ENCODE results near the gene KCP. TPM values are rescaled to one million over a fixed set of nuclear protein-coding genes. Genes with fewer than 3 reads are reported as not detected.

Gene KCP
- polyA plus RNA-seq, 1 of the 3 experiments (the other 2 are of a cell fraction): not detected

DNA sequence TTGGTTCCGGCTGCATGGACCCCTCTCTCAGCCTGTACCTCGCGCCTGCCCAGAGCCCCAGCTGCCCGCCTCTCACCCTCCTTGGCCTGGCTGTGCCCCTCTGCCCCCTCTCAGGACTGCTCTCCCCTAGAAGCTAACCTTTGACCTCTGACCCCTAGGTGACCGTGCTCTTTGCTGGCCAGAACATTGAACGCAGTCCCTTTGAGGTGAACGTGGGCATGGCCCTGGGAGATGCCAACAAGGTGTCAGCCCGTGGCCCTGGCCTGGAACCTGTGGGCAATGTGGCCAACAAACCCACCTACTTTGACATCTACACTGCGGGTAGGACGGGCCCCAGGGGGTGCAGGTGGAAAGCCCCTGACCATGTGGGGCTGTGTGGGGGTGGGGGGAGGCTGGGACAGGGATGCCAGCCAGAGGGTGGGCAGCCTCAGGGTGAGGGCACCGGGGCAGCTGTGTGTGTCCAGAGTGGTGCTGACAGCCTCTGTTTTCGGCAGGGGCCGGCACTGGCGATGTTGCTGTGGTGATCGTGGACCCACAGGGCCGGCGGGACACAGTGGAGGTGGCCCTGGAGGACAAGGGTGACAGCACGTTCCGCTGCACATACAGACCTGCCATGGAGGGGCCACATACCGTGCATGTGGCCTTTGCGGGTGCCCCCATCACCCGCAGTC, 72.3 kb downstream of the KCP start:
- ChIA-PET POLR2A (no interaction called here), CTCF (interaction anchor here (1.8 kb wide), 1 partner anchor 45 kb away, joined by 6 read pairs; no protein-coding TSS in a partner anchor)
- H3K4me2 ChIP-seq: no peak overlapping the region
- H3K9me3 ChIP-seq: no peaks in the 10 kb centered on the region
- peaks cover 4 to 11% of the 10 kb centered on the region in 2 experiments; a peak in 3 of 4 replicates for H3K4me1 ChIP-seq (ENCODE audit: control insufficient read depth in 1 of 2, insufficient read depth in 2 of 2, low read depth in 1 of 2, low read length in 1 of 2)
- peaks cover 11% of the 10 kb centered on the region for H3F3A ChIP-seq (replicated peaks; ENCODE audit: insufficient read depth)
- no peak for TF ChIP-seq SMC3 (IDR thresholded peaks at IDR 0.05; ENCODE audit: low read depth, low read length)
- TF ChIP-seq, protein P1, sequence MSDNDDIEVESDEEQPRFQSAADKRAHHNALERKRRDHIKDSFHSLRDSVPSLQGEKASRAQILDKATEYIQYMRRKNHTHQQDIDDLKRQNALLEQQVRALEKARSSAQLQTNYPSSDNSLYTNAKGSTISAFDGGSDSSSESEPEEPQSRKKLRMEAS (IDR thresholded peaks at IDR 0.05; ENCODE audit: low read depth): no peak
- no peak for TF ChIP-seq RAD21 (IDR thresholded peaks at IDR 0.05; ENCODE audit: low read length)
- no peak for TF ChIP-seq POLR2AphosphoS5 (IDR thresholded peaks at IDR 0.05; ENCODE audit: low read depth, low read length)
- TF ChIP-seq RXRA (IDR thresholded peaks at IDR 0.05; ENCODE audit: borderline replicate concordance, low read depth): no peak
- TF ChIP-seq, protein P2, sequence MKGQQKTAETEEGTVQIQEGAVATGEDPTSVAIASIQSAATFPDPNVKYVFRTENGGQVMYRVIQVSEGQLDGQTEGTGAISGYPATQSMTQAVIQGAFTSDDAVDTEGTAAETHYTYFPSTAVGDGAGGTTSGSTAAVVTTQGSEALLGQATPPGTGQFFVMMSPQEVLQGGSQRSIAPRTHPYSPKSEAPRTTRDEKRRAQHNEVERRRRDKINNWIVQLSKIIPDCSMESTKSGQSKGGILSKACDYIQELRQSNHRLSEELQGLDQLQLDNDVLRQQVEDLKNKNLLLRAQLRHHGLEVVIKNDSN (IDR thresholded peaks at IDR 0.05; ENCODE audit: borderline replicate concordance, low read depth): no peak
- TF ChIP-seq, protein P3, sequence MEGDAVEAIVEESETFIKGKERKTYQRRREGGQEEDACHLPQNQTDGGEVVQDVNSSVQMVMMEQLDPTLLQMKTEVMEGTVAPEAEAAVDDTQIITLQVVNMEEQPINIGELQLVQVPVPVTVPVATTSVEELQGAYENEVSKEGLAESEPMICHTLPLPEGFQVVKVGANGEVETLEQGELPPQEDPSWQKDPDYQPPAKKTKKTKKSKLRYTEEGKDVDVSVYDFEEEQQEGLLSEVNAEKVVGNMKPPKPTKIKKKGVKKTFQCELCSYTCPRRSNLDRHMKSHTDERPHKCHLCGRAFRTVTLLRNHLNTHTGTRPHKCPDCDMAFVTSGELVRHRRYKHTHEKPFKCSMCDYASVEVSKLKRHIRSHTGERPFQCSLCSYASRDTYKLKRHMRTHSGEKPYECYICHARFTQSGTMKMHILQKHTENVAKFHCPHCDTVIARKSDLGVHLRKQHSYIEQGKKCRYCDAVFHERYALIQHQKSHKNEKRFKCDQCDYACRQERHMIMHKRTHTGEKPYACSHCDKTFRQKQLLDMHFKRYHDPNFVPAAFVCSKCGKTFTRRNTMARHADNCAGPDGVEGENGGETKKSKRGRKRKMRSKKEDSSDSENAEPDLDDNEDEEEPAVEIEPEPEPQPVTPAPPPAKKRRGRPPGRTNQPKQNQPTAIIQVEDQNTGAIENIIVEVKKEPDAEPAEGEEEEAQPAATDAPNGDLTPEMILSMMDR (IDR thresholded peaks at IDR 0.05): no peak
- TF ChIP-seq RCOR1 (IDR thresholded peaks at IDR 0.05; ENCODE audit: low read length): no peak
- TF ChIP-seq EZH2phosphoT487 (IDR thresholded peaks at IDR 0.05; ENCODE audit: borderline replicate concordance, low read depth): no peak
- TF ChIP-seq, protein P4, sequence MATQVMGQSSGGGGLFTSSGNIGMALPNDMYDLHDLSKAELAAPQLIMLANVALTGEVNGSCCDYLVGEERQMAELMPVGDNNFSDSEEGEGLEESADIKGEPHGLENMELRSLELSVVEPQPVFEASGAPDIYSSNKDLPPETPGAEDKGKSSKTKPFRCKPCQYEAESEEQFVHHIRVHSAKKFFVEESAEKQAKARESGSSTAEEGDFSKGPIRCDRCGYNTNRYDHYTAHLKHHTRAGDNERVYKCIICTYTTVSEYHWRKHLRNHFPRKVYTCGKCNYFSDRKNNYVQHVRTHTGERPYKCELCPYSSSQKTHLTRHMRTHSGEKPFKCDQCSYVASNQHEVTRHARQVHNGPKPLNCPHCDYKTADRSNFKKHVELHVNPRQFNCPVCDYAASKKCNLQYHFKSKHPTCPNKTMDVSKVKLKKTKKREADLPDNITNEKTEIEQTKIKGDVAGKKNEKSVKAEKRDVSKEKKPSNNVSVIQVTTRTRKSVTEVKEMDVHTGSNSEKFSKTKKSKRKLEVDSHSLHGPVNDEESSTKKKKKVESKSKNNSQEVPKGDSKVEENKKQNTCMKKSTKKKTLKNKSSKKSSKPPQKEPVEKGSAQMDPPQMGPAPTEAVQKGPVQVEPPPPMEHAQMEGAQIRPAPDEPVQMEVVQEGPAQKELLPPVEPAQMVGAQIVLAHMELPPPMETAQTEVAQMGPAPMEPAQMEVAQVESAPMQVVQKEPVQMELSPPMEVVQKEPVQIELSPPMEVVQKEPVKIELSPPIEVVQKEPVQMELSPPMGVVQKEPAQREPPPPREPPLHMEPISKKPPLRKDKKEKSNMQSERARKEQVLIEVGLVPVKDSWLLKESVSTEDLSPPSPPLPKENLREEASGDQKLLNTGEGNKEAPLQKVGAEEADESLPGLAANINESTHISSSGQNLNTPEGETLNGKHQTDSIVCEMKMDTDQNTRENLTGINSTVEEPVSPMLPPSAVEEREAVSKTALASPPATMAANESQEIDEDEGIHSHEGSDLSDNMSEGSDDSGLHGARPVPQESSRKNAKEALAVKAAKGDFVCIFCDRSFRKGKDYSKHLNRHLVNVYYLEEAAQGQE (IDR thresholded peaks at IDR 0.05; ENCODE audit: low read depth, low read length): no peak
- no peak for TF ChIP-seq NRF1 (IDR thresholded peaks at IDR 0.05; ENCODE audit: low read depth, low read length)
- TF ChIP-seq SIN3A (IDR thresholded peaks at IDR 0.05; ENCODE audit: borderline replicate concordance, low read depth, low read length): no peak
- no peak for TF ChIP-seq GABPA (IDR thresholded peaks at IDR 0.05; ENCODE audit: low read depth)
- no peak for TF ChIP-seq FOXJ3 (CRISPR knock-in tag; IDR thresholded peaks at IDR 0.05)
- TF ChIP-seq TEAD4 (IDR thresholded peaks at IDR 0.05; ENCODE audit: borderline replicate concordance, insufficient read depth): no peak
- TF ChIP-seq RFX5 (IDR thresholded peaks at IDR 0.05; ENCODE audit: low read length): no peak
- TF ChIP-seq TAF1 (IDR thresholded peaks at IDR 0.05; ENCODE audit: borderline replicate concordance, low read depth, low read length): no peak
- TF ChIP-seq, protein P5, sequence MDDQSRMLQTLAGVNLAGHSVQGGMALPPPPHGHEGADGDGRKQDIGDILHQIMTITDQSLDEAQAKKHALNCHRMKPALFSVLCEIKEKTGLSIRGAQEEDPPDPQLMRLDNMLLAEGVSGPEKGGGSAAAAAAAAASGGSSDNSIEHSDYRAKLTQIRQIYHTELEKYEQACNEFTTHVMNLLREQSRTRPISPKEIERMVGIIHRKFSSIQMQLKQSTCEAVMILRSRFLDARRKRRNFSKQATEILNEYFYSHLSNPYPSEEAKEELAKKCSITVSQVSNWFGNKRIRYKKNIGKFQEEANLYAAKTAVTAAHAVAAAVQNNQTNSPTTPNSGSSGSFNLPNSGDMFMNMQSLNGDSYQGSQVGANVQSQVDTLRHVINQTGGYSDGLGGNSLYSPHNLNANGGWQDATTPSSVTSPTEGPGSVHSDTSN (IDR thresholded peaks at IDR 0.05): no peak
- no peak overlapping the region for H3K27ac ChIP-seq (ENCODE audit: low read depth in 2 of 2, low read length in 1 of 2)
- H3K79me2 ChIP-seq (ENCODE audit: insufficient read depth): peaks cover 52% of the 10 kb centered on the region
- H3K27me3 ChIP-seq (ENCODE audit: insufficient read depth): no peaks in the 10 kb centered on the region
- H3K9me2 ChIP-seq: no peaks in the 10 kb centered on the region
- DNase-seq: no peak
- H3K36me3 ChIP-seq (replicated peaks in 1 of 2; ENCODE audit: control insufficient read depth in 1 of 2, insufficient read depth in 2 of 2, low read length in 1 of 2): peaks cover 73 to 78% of the 10 kb centered on the region in 2 experiments
- no peak overlapping the region for H3K9ac ChIP-seq
- no peak overlapping the region for H3K4me3 ChIP-seq (ENCODE audit: low read depth in 2 of 2, low read length in 1 of 2)
- 96% methylated on average over 20 of the region's 22 CpGs for WGBS (ENCODE audit: low lambda C conversion rate)
- no peak overlapping the region for H2AFZ ChIP-seq (ENCODE audit: low read depth)
- H4K20me1 ChIP-seq (ENCODE audit: insufficient read depth): peaks cover 91% of the 10 kb centered on the region

Data from SK-N-SH (cell line).